ENCODE results near the gene FGFRL1.

Gene FGFRL1

DNA sequence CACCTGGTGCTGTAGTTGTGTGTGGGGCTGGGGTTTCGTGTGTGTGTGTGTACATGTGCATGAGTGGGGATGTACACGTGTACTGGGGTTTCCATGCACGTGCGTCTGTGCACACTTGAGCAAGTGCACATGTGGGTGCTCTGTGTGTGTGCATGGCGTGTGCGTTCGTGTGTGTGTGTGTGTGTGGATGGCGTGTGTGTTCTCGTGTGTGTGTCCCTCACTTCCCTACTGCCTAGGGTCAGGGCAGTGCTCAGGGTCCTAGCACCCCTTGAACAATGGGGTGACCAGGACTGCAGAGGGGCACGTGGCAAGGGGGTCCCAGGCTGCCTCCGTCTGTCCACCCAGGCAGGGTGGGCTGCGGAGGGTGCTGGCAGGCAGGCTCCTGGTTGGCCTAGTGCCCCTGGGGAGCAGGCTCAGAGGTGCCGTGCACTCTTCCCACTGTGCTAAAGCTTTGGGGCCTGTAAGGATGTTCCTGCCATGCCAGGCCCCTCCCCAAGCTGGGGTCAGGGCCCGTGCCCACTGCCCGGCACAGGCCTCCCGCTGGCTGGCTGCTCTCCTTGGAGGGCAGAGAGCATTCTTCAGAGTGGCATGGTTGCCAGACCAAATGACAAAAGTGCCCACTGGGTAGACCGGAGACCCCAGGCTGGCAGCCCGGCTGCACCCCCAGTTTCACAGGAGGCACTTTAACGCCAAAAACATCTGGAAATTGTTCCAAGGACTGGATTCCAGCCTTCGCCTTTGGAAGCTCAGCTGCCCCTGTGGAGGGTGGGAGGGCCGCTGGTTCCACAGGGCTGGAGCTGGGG, 29.1 kb downstream of the FGFRL1 start:
- DNase-seq (ENCODE audit: low spot score): no peak

GRCh38 chr4:1041147-1041935, 29.9 kb downstream of the FGFRL1 start:
- DNase-seq (ENCODE audit: low spot score): peak; percentile 50

- no peak for DNase-seq (ENCODE audit: low spot score)
Observed at GRCh38 chr4:1041936-1042330, 30.5 kb downstream of the FGFRL1 start.

DNA sequence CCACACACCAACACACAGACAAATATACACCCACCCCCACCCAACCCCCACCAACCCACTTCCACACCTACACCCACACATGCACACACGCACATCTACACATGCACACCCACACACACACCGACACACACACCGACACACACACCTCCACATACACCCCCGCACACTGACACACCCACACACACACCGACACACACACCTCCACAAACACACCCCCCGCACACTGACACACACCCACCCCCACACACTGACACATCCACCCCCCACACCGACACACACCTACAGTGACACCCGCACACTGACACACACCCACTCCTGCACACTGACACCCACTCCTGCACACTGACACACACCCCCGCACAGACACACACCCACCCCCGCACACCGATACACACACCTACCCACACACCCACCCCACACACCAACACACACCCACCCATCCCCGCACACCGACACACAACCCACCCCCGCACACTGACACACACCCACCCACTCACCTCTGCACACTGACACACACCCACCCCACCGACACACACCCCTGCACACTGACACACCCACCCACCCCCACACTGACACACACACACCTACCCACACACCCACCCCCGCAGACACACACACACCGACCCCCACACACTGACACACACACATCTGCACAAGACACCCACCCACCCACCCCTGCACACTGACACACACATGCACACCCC, 31.1 kb downstream of the FGFRL1 start:
- DNase-seq (ENCODE audit: low spot score): no peak

- DNase-seq (ENCODE audit: low spot score): no peak
Observed at GRCh38 chr4:1043162-1043561, 31.7 kb downstream of the FGFRL1 start.

GRCh38 chr4:1043651-1044468, 32.4 kb downstream of the FGFRL1 start:
- peak; percentile 93 for DNase-seq (ENCODE audit: low spot score)

DNA sequence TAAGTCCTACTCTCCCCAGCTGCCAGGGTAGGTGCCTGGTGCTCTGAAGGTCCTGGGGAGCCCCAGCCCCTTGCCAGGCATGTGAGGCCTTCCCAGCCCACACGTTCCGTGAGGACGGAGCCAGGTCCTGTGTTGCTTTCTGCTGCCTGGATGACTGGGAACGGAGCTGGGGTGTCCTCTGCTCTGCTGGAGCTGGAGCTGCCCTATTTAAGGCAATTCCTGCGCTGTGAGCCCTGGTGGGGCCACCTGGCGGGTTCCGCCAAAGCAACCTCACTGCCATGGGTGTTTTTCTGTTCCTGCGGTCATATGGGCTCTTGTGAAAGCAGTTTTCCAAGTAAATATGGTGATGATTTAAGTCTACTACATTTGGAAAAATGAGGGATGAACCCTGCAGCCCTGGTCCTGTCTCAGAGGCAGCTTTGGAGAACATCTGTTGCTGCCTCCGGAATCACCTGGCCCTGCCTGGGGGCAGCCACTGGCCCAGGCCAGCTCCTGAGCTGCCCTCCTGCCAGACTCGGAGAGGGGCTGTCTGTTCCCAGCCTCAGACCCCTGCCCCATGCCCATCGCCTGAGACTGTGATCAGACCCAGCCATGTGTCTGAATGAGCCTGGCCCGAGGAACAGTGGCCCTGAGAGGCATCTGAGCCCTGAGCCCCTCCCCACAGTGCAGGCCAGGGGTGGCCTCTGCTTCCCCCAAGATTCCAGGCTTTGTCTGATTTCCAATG, 33.2 kb downstream of the FGFRL1 start:
- DNase-seq (ENCODE audit: low spot score): no peak

DNA sequence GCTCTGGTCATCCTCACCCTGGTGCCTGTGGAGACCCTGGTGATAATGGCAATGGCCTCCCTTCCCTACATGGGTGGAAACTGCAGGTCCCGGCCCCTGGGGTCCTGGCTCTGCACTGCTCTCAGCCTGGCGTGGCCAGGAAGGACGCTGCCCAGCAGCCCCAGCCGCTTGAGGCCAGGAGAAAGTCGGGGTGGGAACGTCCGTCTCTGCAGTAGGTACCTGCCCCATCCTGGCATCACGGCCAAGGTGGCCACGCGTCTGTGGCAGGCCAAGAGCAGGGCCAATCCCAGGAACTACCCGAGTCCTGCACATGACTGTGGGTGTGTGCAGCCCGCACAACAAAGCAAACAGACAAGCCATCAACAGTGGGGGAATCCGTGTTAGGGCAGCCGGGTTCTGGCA, 33.8 kb downstream of the FGFRL1 start:
- no peak for DNase-seq (ENCODE audit: low spot score)

DNA sequence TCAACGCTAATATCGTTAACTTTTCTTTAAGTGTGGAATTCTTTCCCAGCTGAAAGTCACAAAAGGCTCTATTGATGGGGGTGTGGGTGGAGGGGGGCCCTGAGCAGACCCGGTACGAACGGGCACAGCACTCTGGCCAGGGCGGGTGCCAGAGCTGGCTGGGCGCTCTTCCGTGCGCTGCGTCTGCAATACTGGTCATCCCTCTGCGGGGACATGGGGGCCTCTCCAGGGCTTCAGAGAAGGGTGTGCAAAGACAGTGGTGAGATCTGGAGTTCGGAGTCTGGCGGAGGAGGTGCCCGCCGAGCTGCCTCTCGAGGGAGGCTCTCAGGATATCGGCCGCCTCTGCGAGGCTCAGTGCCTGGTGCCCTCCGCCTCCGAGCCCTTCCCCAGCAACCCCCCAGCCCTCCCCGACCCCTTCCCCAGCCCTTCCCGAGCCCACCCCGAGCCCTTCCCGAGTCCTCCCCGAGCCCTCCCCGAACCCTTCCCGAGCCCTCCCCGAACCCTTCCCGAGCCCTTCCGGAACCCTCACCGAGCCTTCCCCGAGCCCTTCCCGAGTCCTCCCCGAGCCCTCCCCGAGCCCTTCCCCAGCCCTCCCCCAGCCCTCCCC, 34.3 kb downstream of the FGFRL1 start:
- no peak for DNase-seq (ENCODE audit: low spot score)

DNA sequence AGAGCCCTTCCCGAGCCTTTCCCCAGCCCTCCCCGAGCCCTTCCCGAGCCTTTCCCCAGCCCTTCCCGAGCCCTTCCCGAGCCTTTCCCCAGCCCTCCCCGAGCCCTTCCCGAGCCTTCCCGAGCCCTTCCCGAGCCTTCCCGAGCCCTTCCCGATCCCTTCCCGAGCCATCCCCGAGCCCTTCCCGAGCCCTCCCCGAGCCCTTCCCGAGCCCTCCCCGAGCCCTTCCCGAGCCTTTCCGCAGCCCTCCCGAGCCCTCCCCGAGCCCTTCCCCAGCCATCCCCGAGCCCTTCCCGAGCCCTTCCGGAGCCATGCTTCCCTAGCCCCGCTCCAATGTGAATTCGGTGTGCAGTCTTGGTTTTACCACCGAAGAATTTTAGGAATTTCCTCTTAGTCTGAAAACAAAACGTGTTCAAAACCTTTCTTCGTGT, 35.2 kb downstream of the FGFRL1 start:
- DNase-seq (ENCODE audit: low spot score): peak; percentile 74

DNA sequence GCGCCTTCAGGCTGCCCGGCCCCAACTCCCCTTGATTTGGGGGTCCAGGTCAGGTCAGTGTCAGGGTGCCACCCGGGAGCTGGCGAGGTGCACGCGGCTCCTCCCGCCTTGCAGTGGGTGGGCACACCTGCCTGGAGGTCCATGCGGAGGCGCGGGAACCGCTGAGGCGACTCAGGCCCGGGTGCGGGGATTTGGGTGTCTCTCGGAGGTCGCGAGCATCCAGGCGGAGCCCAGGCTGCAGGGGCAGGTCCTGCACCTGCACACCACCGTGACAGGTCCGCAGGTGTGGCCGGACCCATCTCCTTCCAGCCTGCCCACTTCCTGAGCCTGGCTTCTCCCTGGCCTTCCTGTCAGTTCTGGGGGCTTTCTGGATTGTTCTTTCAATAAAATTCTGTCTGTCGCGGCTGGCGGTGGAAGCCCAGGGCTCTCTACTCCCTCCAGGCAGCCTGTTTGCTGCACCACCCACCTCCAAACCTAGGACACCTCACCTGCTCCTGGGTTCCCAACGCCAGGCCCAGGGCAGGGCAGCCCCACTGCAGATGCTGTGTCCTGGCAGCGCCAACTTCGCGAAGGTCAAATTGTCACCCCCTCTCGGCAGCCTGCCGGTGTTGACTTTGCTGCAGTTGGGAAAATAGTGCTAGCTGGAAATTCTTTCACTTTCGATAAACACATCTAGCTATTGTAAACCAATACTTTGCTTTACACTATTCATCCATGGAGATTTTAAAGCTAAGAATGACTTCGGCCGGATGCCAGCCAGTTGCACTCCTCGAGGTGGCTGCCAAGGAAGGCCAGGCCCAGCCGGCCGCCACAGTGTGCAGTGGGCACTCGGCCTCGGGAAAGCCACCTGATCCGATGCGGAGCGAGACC, 35.9 kb downstream of the FGFRL1 start:
- DNase-seq (ENCODE audit: low spot score): no peak

DNA sequence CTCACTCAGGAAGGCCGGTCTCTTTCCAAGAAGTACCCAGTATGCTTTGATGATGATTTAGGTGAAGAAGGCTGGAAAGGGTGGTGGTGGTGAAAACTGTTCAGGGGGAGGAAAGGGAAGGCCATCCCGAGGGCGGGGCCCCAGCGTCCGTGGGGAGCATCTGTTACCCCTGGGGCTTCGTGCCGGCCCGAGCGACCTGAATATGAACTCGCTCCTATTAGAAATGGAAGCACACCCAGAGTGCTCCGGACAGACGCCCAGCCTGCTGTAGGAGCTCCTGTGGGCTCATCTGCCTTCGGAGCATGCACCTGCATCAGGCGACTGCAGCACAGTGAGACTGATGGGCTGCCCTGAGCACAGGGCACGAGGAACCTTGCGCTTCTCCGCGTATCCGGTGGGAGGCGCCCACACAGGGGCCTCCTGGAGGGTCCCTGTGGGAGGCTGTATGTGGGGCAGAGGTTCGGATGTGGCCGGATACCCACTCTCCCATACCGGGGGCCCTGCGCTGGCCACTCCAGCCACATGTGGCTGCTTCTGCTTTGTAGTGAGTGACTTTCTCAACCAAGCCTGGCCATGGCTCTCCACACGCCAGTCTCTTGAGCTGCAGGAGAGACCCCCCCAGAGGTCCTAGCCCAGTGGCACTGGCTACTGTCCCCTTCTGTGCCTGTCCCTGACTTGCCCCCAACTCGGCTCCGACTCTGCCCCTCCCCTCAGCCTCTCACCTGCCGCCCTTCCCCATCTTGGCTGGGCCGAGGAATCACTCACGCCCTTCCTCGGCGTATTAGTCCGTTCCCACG, 36.7 kb downstream of the FGFRL1 start:
- DNase-seq (ENCODE audit: low spot score): no peak

DNA sequence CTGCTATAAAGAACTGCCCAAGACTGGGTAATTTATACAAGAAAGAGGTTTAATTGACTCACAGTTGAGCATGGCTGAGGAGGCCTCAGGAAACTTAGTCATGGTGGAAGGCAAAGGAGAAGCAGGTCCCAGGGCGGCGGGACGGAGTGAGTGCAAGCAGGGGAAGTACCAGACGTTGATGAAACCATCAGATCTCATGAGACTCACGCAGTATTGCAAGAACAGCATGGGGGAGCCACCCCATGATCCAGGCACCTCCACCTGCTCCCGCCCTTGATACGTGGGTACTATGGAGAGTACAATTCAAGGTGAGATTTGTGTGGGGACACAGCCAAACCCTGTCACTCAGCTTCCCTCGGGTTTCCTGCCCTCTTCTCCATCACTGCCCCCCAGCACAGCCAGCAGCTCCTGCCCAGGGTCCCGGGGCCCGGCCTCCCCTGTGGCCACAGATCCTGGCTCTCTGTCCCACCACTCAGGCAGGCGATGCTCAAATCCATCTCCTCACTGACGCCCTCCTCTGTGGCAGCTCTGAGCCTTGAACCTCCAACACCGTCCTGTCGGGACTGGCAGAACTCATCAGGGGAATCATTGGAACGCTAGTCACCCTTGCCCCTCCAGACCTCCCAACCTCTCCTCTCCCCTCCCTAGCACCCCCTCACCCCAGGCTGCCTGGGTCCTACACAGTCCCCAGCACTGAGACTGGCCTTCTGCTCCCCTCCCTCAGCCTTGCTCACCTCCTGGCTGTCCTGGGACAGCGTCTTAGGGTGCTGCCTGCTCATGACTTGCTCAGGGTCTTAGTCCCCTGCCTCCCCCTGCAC, 37.6 kb downstream of the FGFRL1 start:
- no peak for DNase-seq (ENCODE audit: low spot score)

DNA sequence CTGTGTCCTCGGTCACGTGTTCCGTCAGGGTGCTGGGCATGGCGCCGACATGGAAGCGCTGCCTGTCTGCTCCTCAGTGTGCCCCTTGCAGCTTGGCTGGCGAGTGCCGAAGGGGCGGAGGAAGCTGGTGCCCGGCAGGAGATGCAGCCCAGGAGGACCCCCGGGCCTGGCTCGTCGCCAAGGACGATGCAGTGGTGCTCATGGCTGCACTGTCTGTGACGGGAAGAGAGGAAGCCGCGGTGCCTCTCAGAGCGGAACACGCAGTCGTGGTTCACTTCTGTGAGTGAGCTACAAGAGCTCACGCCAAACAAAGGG, 38.1 kb downstream of the FGFRL1 start:
- DNase-seq (ENCODE audit: low spot score): no peak

GRCh38 chr4:1050486-1051213, 39.2 kb downstream of the FGFRL1 start:
- DNase-seq (ENCODE audit: low spot score): no peak

DNA sequence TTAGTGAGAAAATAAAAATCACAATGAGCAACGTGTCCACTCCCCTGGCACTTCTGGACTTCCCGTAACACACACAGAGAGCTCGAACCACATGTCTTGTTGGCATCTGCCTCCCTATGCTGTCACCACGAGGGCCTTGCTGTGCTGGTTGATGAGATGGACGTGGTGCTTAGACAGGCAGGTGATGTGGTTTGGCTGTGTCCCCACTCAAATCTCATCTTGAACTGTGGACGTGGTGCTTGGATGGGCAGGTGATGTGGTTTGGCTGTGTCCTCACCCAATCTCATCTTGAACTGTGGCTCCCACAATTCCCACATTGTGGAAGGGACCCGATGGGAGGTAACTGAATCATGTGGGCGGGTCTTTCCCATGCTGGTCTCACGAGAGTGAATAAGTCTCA, 40.0 kb downstream of the FGFRL1 start:
- DNase-seq (ENCODE audit: low spot score): no peak

DNA sequence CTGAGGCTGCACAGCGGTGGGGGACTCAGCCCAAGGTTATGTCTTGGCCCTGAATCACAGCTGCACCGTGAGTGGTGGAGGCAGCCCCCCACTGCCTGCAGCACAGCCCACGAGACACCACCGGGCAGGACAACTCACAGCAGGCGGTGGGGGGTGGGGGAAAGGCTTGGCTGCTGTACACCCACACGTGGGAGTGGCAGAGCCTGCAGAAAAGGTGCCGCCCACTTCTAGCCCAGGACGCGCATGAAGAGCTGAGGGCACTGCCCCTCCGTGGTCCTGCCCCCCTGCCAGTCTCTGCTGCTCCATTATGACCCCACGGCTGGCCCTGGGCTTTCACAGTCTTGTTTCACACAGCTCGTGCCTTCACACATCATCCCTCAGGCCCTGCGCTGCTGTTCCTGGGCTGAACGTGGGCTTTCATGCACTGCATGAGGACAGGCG, 40.8 kb downstream of the FGFRL1 start:
- DNase-seq (ENCODE audit: low spot score): no peak
